HEK293T (cell line): Measurements from ENCODE around the gene JOSD2.

ENCODE experiments used
- BHLHE40 ChIP-seq: fragments of 450-650 bp; IDR thresholded peaks from 2 replicates; pipeline ENCODE4 v1.6.1; 2016; ENCODE audit warnings: mild to moderate bottlenecking, moderate library complexity, borderline replicate concordance
- L3MBTL2 ChIP-seq: fragments of 450-650 bp; conservative IDR thresholded peaks from 2 replicates; pipeline ENCODE4 v1.6.1; 2016; ENCODE audit warnings: mild to moderate bottlenecking

GRCh38 chr19:50490991-50491472 lies 20.0 kb downstream of the JOSD2 start:
- TF ChIP-seq BHLHE40 = no peak
- TF ChIP-seq L3MBTL2 = no peak
